ENCODE data around the gene SPINT2. TPM values are rescaled to one million over a fixed set of nuclear protein-coding genes. Genes with fewer than 3 reads are reported as not detected.

The SPINT2 gene
- total and polyA plus RNA-seq, 2 of the 13 experiments (the other 11 are each of a cell fraction or from before 2014, with no cell fraction given): 0.31 to 0.77 TPM

DNA sequence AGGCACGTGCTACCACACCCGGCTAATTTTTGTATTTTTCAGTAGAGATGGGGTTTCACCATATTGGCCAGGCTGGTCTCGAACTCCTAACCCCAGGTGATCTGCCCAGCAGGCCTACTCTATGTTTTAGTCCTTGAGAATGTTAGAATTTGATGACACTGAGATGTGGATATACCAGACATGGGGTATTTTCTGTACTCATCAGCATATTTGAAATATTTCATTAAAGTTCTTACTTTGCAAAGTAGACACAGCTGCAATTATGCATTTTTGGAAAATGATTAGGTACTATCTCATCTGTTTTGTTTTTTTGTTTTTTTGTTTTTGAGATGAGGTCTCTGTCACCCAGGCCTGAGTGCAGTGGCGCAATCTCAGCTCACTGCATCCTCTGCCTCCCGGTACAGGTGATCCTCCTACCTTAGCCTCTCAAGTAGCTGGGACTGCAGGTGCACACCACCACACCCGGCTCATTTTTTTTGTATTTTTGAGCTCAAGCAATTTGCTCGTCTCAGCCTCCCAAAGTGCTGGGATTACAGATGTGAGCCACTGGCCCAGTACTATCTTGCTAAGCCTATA is 12.7 kb downstream of the SPINT2 start:
- FAIRE-seq: no peak
- 45% methylated on average over 7 of the region's 7 CpGs for WGBS (ENCODE audit: low lambda C conversion rate)
- Histone ChIP-seq H3K4me1 (ENCODE audit: insufficient read depth, low read length) (peaks cover 26% of the 10 kb centered on the region), H3K9ac (ENCODE audit: insufficient read depth, low read depth, low read length) (no peak overlapping the region), H3K36me3 (replicated peaks in 1 of 2; ENCODE audit: control insufficient read depth in 1 of 2, insufficient read depth in 2 of 2, low read length in 2 of 2) (no peaks in the 10 kb centered on the region), H3K4me3 (replicated peaks in 1 of 3; ENCODE audit: insufficient read depth in 1 of 3, low read depth in 2 of 3, low read length in 3 of 3) (no peak overlapping the region), H3K27ac (ENCODE audit: extremely low read length, insufficient read depth, low read length) (no peak overlapping the region), H3K4me2 (ENCODE audit: low read depth, low read length) (no peak overlapping the region), H2AFZ (ENCODE audit: low read length) (no peak overlapping the region), H3K79me2 (ENCODE audit: insufficient read depth, low read length) (no peaks in the 10 kb centered on the region), H4K20me1 (ENCODE audit: insufficient read depth, low read length) (no peaks in the 10 kb centered on the region), H3K9me3 (ENCODE audit: low read length) (no peaks in the 10 kb centered on the region), H3K27me3 (ENCODE audit: control insufficient read depth in 1 of 2, insufficient read depth in 2 of 2, low read length in 2 of 2) (peaks cover 0 to 1% of the 10 kb centered on the region in 2 experiments; a peak in 1 of 5 replicates)
- intact Hi-C loops (cut with micrococcal nuclease; ENCODE audit: unreplicated experiment) (no loop called here), in situ Hi-C loops (cut with HindIII; ENCODE audit: extremely low pct_ligation_motif_present, low pct_unique_long_range_greater_than_20kb) (no loop called here)
- BruUV-seq (replicated peaks): no TSS peak
- DNase-seq (ENCODE audit: low spot score): no peak
- TF ChIP-seq PHF20 (CRISPR knock-in tag; IDR thresholded peaks at IDR 0.05): no peak
- TF ChIP-seq, protein P1, sequence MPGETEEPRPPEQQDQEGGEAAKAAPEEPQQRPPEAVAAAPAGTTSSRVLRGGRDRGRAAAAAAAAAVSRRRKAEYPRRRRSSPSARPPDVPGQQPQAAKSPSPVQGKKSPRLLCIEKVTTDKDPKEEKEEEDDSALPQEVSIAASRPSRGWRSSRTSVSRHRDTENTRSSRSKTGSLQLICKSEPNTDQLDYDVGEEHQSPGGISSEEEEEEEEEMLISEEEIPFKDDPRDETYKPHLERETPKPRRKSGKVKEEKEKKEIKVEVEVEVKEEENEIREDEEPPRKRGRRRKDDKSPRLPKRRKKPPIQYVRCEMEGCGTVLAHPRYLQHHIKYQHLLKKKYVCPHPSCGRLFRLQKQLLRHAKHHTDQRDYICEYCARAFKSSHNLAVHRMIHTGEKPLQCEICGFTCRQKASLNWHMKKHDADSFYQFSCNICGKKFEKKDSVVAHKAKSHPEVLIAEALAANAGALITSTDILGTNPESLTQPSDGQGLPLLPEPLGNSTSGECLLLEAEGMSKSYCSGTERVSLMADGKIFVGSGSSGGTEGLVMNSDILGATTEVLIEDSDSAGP (CRISPR knock-in tag; IDR thresholded peaks at IDR 0.05; ENCODE audit: borderline replicate concordance): no peak
- TF ChIP-seq REPIN1 (CRISPR knock-in tag; IDR thresholded peaks at IDR 0.05; ENCODE audit: borderline replicate concordance, low read depth): no peak
- no peak for TF ChIP-seq SIX1 (CRISPR knock-in tag; IDR thresholded peaks at IDR 0.05; ENCODE audit: borderline replicate concordance)
- peak; percentile 69 to 82 for TF ChIP-seq MAFK (conservative IDR thresholded peaks at IDR 0.05 in 1 of 2, IDR thresholded peaks at IDR 0.05 in 1 of 2; ENCODE audit: low read length in 2 of 2)
- TF ChIP-seq MAFF (IDR thresholded peaks at IDR 0.05; ENCODE audit: low read depth, low read length): peak; percentile 80
- TF ChIP-seq, protein P2, sequence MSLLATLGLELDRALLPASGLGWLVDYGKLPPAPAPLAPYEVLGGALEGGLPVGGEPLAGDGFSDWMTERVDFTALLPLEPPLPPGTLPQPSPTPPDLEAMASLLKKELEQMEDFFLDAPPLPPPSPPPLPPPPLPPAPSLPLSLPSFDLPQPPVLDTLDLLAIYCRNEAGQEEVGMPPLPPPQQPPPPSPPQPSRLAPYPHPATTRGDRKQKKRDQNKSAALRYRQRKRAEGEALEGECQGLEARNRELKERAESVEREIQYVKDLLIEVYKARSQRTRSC (CRISPR knock-in tag; IDR thresholded peaks at IDR 0.05; ENCODE audit: low read depth): no peak
- TF ChIP-seq ZNF878 (CRISPR knock-in tag; IDR thresholded peaks at IDR 0.05): no peak
- TF ChIP-seq, protein P3, sequence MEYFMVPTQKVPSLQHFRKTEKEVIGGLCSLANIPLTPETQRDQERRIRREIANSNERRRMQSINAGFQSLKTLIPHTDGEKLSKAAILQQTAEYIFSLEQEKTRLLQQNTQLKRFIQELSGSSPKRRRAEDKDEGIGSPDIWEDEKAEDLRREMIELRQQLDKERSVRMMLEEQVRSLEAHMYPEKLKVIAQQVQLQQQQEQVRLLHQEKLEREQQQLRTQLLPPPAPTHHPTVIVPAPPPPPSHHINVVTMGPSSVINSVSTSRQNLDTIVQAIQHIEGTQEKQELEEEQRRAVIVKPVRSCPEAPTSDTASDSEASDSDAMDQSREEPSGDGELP (IDR thresholded peaks at IDR 0.05; ENCODE audit: borderline replicate concordance, low read depth): no peak
- no peak for TF ChIP-seq NR2F6 (IDR thresholded peaks at IDR 0.05)
- no peak for TF ChIP-seq NR2F6 (CRISPR knock-in tag; IDR thresholded peaks at IDR 0.05)
- TF ChIP-seq RORA (CRISPR knock-in tag; IDR thresholded peaks at IDR 0.05): no peak
- POLR2A ChIA-PET: no interaction called here
- no peak for ATAC-seq
- CTCF ChIA-PET (ENCODE audit: low intra/inter-chr PET ratio, low total read pairs): no interaction called here
